HG02884 (cell line): ENCODE data around the gene CPE.

ENCODE experiments used
- ATAC-seq: cut with Tn5 transposase; IDR thresholded peaks from one replicate; pipeline ENCODE4 v1.9.1; 2021; ENCODE audit warnings: mild to moderate bottlenecking, moderate library complexity; ENCODE audit not compliant: unreplicated experiment

Gene CPE

GRCh38 chr4:165542476-165542875 is 163.7 kb downstream of the CPE start:
- ATAC-seq = no peak
